NCI-H2227 (cell line): Measurements from ENCODE around the gene MAD2L2.

ENCODE experiments used
- DNase-seq: peaks from one replicate; lab custom pipeline; 2025; ENCODE audit not compliant: unreplicated experiment; lab: John Stamatoyannopoulos, UW

MAD2L2 gene

GRCh38 chr1:11654137-11654938 is 26.6 kb downstream of the MAD2L2 start, which contains the start of the genes FBXO2 and FBXO44:
FBXO2 (minus strand) TSS chr1:11654429; CDS start chr1:11654340, 89 bp downstream.
FBXO44 (plus strand) TSS chr1:11654877; CDS start chr1:11655836, 959 bp downstream.
- DNase-seq, result peak; percentile 66

GRCh38 chr1:11653861-11654136 is 27.1 kb downstream of the MAD2L2 start:
- no peak for DNase-seq

GRCh38 chr1:11653101-11653860 is 27.7 kb downstream of the MAD2L2 start:
- no peak for DNase-seq

- DNase-seq, result no peak
These were observed 28.7 kb downstream of the MAD2L2 start for GRCh38 chr1:11652203-11652780.

- DNase-seq, result no peak
These were observed 29.9 kb downstream of the MAD2L2 start for GRCh38 chr1:11651017-11651416.

- DNase-seq, result no peak
These were observed 30.5 kb downstream of the MAD2L2 start for GRCh38 chr1:11650331-11650991.

GRCh38 chr1:11649624-11650330 is 31.2 kb downstream of the MAD2L2 start:
- no peak for DNase-seq

- no peak for DNase-seq
These were observed 31.7 kb downstream of the MAD2L2 start for GRCh38 chr1:11649237-11649623.

GRCh38 chr1:11648732-11649158 is 32.2 kb downstream of the MAD2L2 start:
- DNase-seq, result no peak

GRCh38 chr1:11648039-11648438 is 32.9 kb downstream of the MAD2L2 start:
- DNase-seq, result no peak

GRCh38 chr1:11647333-11647732 is 33.6 kb downstream of the MAD2L2 start:
- no peak for DNase-seq

- DNase-seq, result no peak
These were observed 34.6 kb downstream of the MAD2L2 start for GRCh38 chr1:11646317-11646716.

GRCh38 chr1:11645670-11646265 is 35.2 kb downstream of the MAD2L2 start:
- peak; percentile 87 for DNase-seq

GRCh38 chr1:11645270-11645669 is 35.7 kb downstream of the MAD2L2 start:
- DNase-seq, result no peak

GRCh38 chr1:11643782-11644181 is 37.2 kb downstream of the MAD2L2 start:
- no peak for DNase-seq

GRCh38 chr1:11642418-11643017 is 38.4 kb downstream of the MAD2L2 start:
- DNase-seq, result peak; percentile 82

GRCh38 chr1:11641776-11642305 is 39.1 kb downstream of the MAD2L2 start:
- no peak for DNase-seq

GRCh38 chr1:11640944-11641343 is 40.0 kb downstream of the MAD2L2 start:
- DNase-seq, result no peak

GRCh38 chr1:11640101-11640500 is 40.8 kb downstream of the MAD2L2 start:
- no peak for DNase-seq

GRCh38 chr1:11639372-11639771 is 41.6 kb downstream of the MAD2L2 start:
- DNase-seq, result no peak
